ENCODE results near the gene ZBTB37. TPM values are rescaled to one million over a fixed set of nuclear protein-coding genes. Genes with fewer than 3 reads are reported as not detected.

The ZBTB37 gene
- total RNA-seq, 1 donor from 2014 or later: 14.6 TPM

DNA sequence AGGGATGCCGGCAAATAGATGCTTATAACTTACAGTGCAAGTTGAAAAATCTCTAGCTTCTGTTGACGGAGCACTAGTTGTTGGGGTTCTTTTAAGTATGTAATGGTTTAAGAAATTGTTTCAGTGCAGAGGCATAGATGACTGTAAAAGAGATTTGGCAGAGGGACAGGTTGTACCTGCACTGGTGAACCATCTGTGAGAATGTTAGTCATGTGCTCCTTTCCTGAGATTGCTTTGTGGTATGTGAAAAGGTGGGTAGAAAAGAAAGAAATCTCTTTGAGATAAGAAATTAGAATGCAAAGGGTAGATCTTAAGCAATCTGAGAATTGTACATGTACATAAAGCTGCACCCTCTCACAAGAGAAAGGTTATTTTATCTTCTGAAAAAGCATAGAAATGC lies 19.4 kb downstream of the ZBTB37 start:
- peaks cover 13% of the 10 kb centered on the region for H3K36me3 Mint-ChIP-seq
- H3K27ac Mint-ChIP-seq: no peak overlapping the region
- no peak for DNase-seq (ENCODE audit: extremely low spot score, unreplicated experiment)
- no peaks in the 10 kb centered on the region for H3K4me1 Mint-ChIP-seq (ENCODE audit: unreplicated experiment)
- H3K27me3 Mint-ChIP-seq: no peaks in the 10 kb centered on the region
- no peaks in the 10 kb centered on the region for H3K9me3 Mint-ChIP-seq
- TF ChIP-seq, protein P1, sequence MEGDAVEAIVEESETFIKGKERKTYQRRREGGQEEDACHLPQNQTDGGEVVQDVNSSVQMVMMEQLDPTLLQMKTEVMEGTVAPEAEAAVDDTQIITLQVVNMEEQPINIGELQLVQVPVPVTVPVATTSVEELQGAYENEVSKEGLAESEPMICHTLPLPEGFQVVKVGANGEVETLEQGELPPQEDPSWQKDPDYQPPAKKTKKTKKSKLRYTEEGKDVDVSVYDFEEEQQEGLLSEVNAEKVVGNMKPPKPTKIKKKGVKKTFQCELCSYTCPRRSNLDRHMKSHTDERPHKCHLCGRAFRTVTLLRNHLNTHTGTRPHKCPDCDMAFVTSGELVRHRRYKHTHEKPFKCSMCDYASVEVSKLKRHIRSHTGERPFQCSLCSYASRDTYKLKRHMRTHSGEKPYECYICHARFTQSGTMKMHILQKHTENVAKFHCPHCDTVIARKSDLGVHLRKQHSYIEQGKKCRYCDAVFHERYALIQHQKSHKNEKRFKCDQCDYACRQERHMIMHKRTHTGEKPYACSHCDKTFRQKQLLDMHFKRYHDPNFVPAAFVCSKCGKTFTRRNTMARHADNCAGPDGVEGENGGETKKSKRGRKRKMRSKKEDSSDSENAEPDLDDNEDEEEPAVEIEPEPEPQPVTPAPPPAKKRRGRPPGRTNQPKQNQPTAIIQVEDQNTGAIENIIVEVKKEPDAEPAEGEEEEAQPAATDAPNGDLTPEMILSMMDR (conservative IDR thresholded peaks at IDR 0.05): no peak
- no peak overlapping the region for H3K4me3 Mint-ChIP-seq

DNA sequence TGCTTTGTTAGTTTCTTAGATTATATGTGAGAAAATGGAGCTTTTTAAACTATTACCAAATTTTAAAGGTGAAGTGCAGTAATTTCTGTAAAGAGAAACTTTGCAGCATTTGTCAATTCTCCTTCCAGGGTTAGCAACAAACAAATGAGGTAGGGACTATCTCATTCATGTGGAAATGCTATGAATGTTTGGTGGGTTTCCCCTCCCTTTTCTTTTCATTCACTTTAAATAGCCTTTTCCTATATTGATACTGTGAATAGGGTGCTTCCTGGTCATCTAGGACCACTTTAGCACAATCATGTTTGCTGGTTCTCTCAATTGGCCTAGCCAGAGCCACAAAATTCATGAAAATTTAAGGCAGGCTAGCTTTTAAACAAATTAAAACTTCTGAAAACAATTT lies 20.6 kb downstream of the ZBTB37 start:
- Mint-ChIP-seq H3K9me3 (no peaks in the 10 kb centered on the region), H3K4me3 (no peak overlapping the region), H3K27ac (no peak overlapping the region), H3K4me1 (ENCODE audit: unreplicated experiment) (no peaks in the 10 kb centered on the region), H3K27me3 (no peaks in the 10 kb centered on the region), H3K36me3 (peaks cover 13% of the 10 kb centered on the region)
- DNase-seq (ENCODE audit: extremely low spot score, unreplicated experiment): no peak
- TF ChIP-seq, protein P1 (conservative IDR thresholded peaks at IDR 0.05): no peak

DNA sequence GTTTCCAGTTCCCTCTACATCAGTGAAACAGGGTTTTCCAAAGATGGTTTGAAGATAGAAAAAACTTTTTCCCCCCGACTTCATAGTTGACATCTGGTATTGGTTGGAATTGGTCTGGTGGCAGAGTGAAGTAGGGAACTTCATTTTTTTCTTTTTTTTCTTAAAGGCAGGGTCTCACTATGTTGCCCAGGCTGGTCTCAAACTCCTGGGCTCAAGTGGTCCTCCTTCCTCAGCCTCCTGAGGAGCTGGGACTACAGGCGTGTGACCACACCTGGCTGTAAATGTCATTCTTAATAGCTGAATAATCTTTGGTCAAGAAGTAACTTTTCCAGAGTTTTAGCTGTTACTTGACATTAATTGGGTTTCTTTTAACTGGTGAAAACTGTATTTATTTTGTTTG lies 21.7 kb downstream of the ZBTB37 start:
- peaks cover 16% of the 10 kb centered on the region for H3K36me3 Mint-ChIP-seq
- H3K27me3 Mint-ChIP-seq: no peaks in the 10 kb centered on the region
- TF ChIP-seq, protein P1 (conservative IDR thresholded peaks at IDR 0.05): no peak
- H3K27ac Mint-ChIP-seq: no peak overlapping the region
- no peak for DNase-seq (ENCODE audit: extremely low spot score, unreplicated experiment)
- no peaks in the 10 kb centered on the region for H3K4me1 Mint-ChIP-seq (ENCODE audit: unreplicated experiment)
- no peaks in the 10 kb centered on the region for H3K9me3 Mint-ChIP-seq
- no peak overlapping the region for H3K4me3 Mint-ChIP-seq

DNA sequence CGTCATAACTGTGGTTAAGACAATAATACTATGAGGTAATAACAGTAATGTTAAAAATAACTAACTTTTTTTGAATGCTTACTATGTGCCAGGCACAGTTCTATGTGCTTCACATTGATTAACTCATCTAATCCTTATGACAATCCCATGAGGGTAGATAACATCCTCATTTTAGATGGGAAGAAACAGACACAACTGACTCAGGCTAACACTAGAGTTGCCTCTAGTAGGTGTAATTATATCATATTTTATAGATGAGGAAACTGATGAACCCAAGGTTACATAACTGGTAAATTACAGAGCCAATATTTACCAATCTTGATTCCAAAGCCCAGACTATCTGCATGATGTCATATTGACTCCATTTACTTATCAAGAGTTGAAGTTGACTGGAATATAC lies 25.4 kb downstream of the ZBTB37 start:
- no peak overlapping the region for H3K4me3 Mint-ChIP-seq
- H3K9me3 Mint-ChIP-seq: no peaks in the 10 kb centered on the region
- H3K4me1 Mint-ChIP-seq (ENCODE audit: unreplicated experiment): no peaks in the 10 kb centered on the region
- TF ChIP-seq, protein P1 (conservative IDR thresholded peaks at IDR 0.05): no peak
- peak overlapping the region; percentile 80 for H3K27ac Mint-ChIP-seq
- no peak for DNase-seq (ENCODE audit: extremely low spot score, unreplicated experiment)
- H3K36me3 Mint-ChIP-seq: peaks cover 7% of the 10 kb centered on the region
- no peaks in the 10 kb centered on the region for H3K27me3 Mint-ChIP-seq

DNA sequence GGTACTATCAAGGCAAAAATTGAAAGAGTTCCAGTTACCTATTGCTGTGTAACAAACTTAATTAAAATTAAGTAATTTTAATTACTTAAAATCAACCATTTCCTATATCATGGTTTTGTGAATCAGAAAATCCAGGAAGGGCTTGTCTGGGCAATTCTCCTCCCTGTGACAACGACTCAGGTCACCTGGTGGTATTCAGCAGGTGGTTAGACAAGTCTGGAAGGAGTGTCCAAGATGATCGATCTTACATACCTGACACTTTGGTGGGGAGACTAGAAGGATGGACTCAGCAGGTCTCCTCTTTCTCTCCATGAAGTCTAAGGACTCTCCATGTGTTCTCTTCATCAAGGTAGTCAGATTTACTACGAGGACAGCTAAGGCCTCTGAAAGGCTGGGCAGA lies 26.0 kb downstream of the ZBTB37 start:
- Mint-ChIP-seq H3K36me3 (peaks cover 7% of the 10 kb centered on the region), H3K27ac (peak overlapping the region; percentile 80), H3K27me3 (no peaks in the 10 kb centered on the region), H3K4me3 (peak overlapping the region; percentile 34), H3K9me3 (no peaks in the 10 kb centered on the region), H3K4me1 (ENCODE audit: unreplicated experiment) (no peaks in the 10 kb centered on the region)
- no peak for DNase-seq (ENCODE audit: extremely low spot score, unreplicated experiment)
- TF ChIP-seq, protein P1 (conservative IDR thresholded peaks at IDR 0.05): no peak

DNA sequence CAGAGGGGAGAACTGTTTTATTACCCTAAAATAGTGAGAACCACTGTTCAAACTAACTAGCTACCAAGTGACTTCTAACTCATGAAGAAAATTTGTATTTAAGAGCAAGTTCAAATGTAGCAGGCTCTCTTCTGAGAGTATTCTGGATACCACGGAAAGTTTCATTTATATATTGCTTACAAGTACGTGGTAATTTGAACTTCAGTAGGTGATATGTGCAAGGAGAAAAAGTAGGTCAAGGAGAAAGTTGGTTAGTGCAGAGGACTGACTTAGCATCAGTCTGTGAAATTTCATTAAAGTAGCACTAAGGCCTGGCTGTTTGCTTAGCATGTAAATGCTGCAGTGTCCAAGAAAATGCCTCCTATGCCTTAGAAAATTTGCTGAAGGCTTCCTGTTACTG lies 32.2 kb downstream of the ZBTB37 start:
- H3K36me3 Mint-ChIP-seq: peaks cover 4% of the 10 kb centered on the region
- no peaks in the 10 kb centered on the region for H3K27me3 Mint-ChIP-seq
- H3K4me3 Mint-ChIP-seq: no peak overlapping the region
- no peaks in the 10 kb centered on the region for H3K4me1 Mint-ChIP-seq (ENCODE audit: unreplicated experiment)
- H3K27ac Mint-ChIP-seq: no peak overlapping the region
- H3K9me3 Mint-ChIP-seq: no peaks in the 10 kb centered on the region
- TF ChIP-seq, protein P1 (conservative IDR thresholded peaks at IDR 0.05): no peak
- DNase-seq (ENCODE audit: extremely low spot score, unreplicated experiment): no peak

All from type B pancreatic cell (in vitro differentiated cells).